ENCODE results near the gene LRRC27.
"Not testable (repeated sequence)": the region's sequence is repeated elsewhere in the genome, so short reads cannot be mapped to it uniquely, and the experiment has no call there.

The LRRC27 gene

GRCh38 chr10:132314881-132315280, 17.1 kb upstream of the LRRC27 start:
- DNase-seq (ENCODE audit: low read depth), result not testable (repeated sequence)

DNA sequence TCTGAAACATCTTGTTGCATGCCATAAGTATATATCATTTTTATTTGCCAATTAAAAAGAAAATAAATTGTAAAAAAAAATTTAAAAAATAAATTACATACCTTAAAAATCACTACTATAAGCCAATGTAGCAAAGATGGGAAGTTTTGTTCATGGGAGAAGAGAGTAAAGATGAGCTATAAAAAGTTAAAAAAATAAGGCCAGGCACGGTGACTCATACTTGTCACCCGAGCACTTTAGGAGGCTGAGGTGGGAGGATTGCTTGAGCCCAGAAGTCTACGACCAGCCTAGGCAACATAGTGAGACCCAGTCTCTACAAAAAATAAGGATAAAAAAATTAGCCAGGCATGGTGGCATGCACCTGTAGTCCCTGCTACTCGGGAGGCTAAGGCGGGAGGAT, 15.9 kb upstream of the LRRC27 start:
- no peak for DNase-seq (ENCODE audit: low read depth)

DNA sequence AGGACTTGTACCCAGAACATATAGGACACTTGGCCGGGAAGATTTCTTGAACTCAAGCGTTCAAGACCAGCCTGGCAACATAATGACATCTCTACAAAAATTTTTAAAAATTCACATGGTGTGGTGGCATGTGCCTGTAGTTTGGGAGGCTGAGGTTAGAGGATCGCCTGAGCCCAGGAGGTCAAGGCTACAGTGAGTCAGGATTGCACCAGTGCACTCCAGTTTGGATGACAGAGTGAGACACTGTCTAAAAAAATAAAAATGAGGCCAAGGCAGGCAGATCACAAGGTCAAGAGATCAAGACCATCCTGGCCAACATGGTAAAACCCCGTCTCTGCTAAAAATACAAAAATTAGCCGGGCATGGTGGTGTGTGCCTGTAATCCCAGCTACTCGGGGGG, 14.5 kb upstream of the LRRC27 start:
- not testable (repeated sequence) for DNase-seq (ENCODE audit: low read depth)

- DNase-seq (ENCODE audit: low read depth), result no peak
Observed at GRCh38 chr10:132319853-132320653, 11.9 kb upstream of the LRRC27 start.

DNA sequence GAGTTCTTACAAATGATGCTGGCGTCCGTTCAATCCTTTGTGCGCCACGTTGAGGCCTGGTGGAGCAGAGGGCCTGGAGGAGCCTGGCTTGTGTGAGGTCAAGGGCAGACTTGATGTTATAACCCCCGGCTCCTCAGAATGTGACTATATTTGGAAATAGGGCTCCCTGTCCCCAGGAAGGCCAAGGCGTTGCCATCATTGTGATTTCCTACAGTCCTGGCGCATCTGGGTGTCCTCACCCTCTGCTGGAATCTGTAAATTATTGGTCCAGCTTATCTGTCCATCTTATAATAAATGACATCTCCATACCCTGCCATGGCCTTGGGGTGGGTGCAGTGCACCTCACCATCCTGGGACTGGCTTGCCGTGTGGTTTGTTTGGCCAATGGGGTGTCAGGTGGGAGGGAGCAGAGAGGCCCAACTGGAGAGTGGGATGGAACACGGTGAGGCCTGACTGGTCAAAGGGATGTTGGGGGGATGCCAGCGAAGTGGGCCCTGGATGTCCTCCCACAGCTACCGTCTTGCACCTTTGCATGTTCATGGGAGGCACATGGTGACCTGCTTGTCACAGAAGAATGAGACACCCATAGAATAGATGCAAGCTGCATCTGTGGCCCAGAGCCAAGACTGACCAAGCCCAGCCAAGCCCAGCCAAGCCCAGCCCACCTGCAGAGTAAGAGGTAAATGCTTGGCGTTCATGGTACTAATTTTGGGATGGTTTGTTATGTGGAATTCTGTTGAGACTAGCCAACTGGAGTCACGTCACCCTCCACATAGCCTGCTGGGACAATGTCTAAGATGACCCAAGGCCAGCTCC, 11.1 kb upstream of the LRRC27 start:
- no peak for DNase-seq (ENCODE audit: low read depth)

GRCh38 chr10:132321726-132322125, 10.3 kb upstream of the LRRC27 start:
- DNase-seq (ENCODE audit: low read depth), result no peak

DNA sequence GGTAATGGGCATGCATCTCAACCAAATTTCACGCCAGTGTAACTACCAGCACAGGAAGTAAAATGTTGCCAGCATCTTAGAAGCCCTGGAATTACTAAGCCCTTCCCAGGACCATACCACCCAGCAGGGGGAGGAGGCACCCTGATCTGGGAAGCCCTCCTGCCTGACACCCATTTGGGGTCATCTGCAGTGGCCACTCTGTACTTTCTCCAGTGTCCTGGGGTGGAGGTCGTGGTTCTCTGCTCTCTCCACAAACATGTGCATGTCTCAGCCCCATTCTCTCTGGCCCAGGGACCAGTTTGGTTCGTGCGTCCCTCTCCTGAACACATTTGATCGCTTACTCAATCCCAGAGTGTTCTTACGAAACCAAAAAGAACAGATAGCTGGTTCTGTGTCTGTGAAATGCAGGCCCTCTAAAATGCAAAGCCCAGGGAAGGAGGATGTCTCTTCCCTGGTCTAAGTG, 9.4 kb upstream of the LRRC27 start:
- DNase-seq (ENCODE audit: low read depth), result no peak

GRCh38 chr10:132324186-132324585, 7.8 kb upstream of the LRRC27 start:
- DNase-seq (ENCODE audit: low read depth), result no peak

DNA sequence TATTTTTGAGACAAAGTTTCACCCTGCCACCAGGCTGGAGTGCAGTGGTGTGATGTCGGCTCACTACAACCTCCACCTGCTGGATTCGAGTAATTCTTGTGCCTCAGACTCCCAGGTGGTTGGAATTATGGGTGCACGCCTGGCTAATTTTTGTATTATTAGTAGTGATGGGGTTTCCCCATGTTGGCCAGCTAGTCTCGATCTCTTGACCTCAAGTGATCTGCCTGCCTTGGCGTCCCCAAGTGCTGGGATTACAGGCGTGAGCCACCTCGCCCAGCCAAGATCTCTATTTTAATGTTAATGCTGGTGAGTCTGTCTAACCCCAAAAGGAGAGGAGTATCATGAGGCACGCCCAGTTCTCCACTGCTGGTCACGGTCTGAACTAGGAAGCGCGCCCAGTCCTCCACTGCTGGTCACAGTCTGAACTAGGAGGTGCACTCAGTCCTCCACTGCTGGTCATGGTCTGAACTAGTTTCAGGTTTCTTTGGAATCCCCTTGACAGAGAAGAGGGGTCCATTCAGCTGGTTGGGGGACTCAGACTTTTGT, 5.6 kb upstream of the LRRC27 start:
- DNase-seq (ENCODE audit: low read depth), result no peak

DNA sequence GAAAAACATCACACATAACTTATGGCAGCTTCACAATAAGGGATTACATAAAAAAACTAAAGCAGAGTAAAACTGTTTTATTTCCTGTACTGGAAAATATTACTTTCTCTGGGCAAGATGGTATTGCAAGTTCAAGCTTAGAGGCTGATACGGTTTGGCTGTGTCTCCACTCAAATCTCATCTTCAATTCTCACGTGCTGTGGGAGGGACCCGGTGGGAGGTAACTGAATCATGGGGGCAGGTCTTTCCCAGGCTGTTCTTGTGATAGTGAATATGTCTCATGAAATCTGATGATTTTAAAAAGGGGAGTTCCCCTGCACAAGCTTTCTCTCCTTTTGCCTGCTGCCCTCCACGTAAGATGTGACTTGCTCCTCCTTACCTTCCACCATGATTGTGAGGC, 5.1 kb upstream of the LRRC27 start:
- no peak for DNase-seq (ENCODE audit: low read depth)

DNA sequence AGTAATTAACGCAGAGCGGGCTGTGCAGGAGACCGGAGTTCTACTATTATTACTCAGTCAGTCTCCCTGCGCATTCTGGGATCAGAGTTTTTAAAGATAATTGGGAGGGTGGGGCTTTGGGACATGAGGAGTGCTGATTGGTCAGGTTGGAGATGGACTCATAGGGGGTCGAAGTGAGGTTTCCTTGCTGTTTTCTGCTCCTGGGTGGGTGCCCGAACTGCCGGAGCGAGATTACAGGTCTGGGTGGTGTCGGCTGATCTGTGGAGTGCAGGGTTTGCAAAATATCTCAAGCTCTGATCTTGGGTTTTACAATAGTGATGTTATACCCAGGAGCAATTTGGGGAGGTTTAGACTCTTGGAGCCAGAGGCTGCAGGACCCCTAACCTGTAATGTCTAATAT, 3.9 kb upstream of the LRRC27 start:
- DNase-seq (ENCODE audit: low read depth), result no peak

DNA sequence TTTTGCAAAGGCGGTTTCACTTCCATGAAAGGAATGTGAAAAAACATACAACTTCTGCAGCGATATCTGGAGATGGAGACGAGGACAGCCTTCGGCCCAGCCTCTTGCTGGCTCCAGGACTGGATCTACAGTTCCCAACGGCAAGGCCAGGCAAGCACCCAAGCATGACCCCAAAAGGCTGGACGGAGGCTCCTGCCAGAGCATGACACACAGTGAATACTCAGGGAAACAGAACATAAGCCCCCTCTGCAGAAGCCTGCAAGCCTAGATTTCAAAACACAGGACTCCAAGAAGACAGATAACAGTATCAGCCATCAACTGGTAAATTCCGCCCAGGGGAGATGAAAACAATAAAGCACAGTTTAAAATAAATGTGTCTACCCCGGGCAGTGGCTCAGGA, 3.3 kb upstream of the LRRC27 start:
- DNase-seq (ENCODE audit: low read depth), result no peak

GRCh38 chr10:132329565-132330485, 2.2 kb upstream of the LRRC27 start:
- no peak for DNase-seq (ENCODE audit: low read depth)

DNA sequence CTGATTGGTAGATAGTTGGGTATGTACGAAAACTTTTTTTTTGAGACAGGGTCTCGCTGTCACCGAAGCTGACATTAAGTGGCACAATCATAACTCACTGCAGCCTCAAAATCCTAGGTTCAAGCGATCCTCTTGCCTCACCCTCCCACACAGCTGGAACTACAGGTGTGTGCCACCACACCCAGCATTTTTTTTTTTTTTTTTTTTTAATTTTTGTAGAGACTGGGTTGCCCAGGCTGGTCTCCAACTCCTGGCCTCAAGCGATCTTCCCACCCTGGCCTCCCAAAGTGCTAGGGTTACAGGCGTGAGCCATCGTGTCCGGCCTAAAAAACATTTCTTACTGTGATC, 1.5 kb upstream of the LRRC27 start:
- DNase-seq (ENCODE audit: low read depth), result no peak

GRCh38 chr10:132332433-132332754, 401 bp downstream of the LRRC27 start:
- no peak for DNase-seq (ENCODE audit: low read depth)

- no peak for DNase-seq (ENCODE audit: low read depth)
Observed at GRCh38 chr10:132333386-132333785, 1.4 kb downstream of the LRRC27 start.

- DNase-seq (ENCODE audit: low read depth), result no peak
Observed at GRCh38 chr10:132334631-132335188, 2.7 kb downstream of the LRRC27 start.

DNA sequence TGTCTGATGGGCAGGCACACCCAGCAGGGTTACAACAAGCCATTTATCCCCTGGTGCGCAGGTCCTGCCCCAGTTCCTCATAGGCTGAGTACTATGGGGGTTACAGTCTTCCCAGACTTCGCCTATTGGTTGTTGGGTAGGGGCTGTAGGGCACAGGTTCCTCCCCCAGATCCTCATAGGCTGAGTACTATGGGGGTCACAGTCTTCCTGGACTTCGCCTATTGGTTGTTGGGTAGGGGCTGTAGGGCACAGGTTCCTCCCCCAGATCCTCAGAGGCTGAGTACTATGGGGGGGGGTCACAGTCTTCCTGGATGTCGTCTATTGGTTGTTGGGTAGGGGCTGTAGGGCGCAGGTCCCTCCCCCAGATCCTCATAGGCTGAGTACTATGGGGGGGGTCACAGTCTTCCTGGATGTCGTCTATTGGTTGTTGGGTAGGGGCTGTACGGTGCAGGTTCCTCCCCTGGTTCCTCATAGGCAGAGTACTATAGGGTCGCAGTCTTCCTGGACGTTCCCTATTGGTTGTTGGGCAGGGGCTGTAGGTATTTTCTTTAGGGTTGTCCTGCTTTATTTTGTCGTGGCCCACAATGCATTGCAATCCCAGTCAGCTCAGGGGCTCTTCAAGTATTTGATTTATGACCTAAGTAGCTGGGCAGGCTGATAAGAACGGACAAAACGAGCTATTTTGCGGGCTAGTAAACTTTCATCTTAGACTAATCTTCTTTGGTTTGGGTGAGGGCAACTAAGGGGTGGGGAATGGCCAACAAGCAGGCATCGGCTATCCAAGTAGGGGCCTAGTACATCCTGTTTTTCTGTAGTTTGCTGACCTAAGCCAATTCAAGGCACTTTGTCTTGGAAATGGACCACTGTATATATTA, 3.4 kb downstream of the LRRC27 start:
- no peak for DNase-seq (ENCODE audit: low read depth)

GRCh38 chr10:132336064-132336746, 4.2 kb downstream of the LRRC27 start:
- no peak for DNase-seq (ENCODE audit: low read depth)

GRCh38 chr10:132336919-132337407, 5.0 kb downstream of the LRRC27 start:
- no peak for DNase-seq (ENCODE audit: low read depth)
